Fibroblast of villous mesenchyme (primary cell): ENCODE results near the gene ORM2. TPM values are rescaled to one million over a fixed set of nuclear protein-coding genes. Genes with fewer than 3 reads are reported as not detected.
A peak's percentile ranks its signal among the peaks of the same experiment; 100 is the strongest.
"Not testable (repeated sequence)": the region's sequence is repeated elsewhere in the genome, so short reads cannot be mapped to it uniquely, and the experiment has no call there.

Experiments used
- DNase-seq: peaks from one replicate; pipeline ENCODE4 v3.0.0-alpha.2; 2010; ENCODE audit warnings: low read depth
- H3K4me3 ChIP-seq: 2 replicates; pipeline ENCODE4 v1.5.1; 2011; ENCODE audit warnings: low read depth, mild to moderate bottlenecking, low read length
- CTCF ChIP-seq: IDR thresholded peaks from 2 replicates; pipeline ENCODE4 v1.5.1; 2012; ENCODE audit warnings: low read depth, mild to moderate bottlenecking, low read length; ENCODE audit not compliant: insufficient read depth
- total RNA-seq: library from RNA; depleted of rRNA; stranded (reverse); fragments of >200 nt; gene quantifications from 2 replicates; pipeline ENCODE4 v1.2.3, GENCODE V29; 2012

ORM2 gene
- total RNA-seq, 1 donor = not detected

DNA sequence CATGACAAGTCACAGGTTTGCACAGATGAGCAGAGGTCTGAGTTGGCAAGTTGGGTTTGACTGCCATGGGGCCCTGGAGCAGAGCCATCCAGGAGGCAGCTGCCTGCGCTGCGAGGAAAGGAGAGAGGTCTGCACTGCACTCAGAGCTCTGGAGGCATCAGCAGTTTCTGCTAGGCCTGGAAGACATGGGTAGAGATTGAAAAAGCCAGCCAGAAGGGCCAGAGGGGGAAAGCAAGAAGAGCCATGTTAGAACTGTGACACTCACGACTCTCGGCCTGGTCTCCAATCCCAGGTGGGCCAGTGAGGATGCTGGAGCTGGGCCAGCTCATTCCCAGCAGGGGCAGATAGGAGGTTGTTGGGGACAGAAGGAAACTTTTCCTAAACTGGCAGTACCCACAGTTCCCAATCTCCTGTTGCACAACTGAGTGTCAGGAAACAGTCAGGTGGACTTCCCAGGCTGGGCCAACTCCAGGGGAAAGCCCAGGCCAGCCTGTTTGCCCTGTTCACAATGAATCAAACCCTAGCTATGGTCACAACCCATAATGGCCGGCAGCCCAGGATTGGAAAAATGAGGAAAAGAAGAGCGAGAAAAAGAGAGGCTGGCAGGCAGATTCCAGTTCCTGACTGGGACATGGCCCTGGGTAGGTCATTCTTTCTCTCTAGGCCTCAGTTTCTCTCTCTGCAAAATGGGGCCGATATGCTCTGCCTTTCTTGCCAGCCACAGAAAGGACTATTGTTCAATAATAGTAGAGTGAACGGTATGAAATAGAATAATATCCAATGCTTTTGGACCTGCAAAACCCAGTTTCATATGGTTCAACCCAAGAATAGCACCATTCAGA, 14.6 kb upstream of the ORM2 start:
- TF ChIP-seq CTCF = no peak
- no peak overlapping the region for H3K4me3 ChIP-seq
- DNase-seq = no peak

- TF ChIP-seq CTCF = no peak
- DNase-seq = no peak
- H3K4me3 ChIP-seq = no peak overlapping the region
Measured at GRCh38 chr9:114315723-114316363, 13.8 kb upstream of the ORM2 start.

DNA sequence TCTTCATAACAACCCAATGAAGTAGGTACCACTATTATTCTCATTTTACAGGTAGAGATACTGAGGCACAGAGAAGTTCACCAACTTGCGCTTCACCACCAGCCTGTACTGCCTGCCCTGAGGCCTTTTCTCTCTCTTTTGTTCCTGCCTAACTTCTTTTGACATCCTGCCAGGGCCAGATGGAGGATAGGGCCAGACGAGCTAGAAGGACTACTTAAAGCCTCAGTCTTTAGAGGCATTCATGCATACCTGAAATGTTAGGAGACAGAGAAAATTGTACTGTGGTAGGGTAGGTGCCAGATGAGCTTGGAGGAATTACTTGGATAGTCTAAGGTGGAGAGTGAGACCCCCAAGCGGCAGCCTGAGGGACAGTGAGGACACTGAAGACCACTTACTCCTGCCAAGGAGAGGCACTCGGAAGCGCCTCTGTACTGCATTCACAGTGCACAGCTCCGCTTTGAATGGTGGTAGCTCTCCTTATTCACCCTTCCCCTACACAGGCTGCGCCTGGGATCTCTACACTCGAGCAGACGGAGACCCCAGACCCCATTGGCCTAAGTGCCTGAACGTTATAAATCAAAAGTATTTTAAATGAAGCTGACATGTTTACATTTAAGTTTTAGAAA, 13.0 kb upstream of the ORM2 start:
- DNase-seq = no peak
- TF ChIP-seq CTCF = no peak
- no peak overlapping the region for H3K4me3 ChIP-seq

DNA sequence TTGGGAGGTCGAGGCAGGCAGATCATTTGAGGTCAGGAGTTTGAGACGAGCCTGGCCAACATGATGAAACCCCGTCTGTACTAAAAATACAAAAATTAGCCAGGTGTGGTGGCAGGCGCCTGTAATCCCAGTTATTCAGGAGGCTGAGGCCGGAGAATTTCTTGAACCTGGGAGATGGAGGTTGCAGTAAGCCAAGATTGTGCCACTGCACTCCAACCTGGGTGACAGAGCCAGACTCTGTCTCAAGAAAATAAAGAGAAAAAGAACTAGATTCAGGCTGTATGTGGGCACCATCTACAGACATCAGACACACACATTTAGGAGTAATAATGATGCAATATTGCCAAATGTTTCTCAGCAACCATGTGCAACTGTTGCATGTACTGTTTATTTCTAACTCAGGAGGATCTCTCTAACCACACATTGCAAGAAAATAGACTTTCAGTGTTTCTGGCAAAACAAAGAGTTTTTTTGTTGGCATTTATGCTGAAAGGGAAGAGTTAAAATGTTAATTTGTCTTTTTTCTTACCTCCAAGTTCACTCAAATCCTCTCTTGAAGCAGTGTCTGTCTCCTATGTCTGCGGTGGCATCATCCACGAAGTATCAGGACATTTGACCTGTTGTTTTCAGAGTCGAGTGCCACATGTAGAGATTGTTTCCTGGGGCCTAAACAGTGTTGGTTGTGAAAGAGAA, 11.9 kb upstream of the ORM2 start:
- no peak overlapping the region for H3K4me3 ChIP-seq
- peak; percentile 88 for DNase-seq

GRCh38 chr9:114318416-114318815, 11.3 kb upstream of the ORM2 start:
- no peak for DNase-seq
- TF ChIP-seq CTCF = no peak
- H3K4me3 ChIP-seq = no peak overlapping the region

More for the DNA sequence above, 11.9 kb upstream of the ORM2 start:
- TF ChIP-seq CTCF = no peak

GRCh38 chr9:114319147-114319546, 10.5 kb upstream of the ORM2 start:
- no peak for TF ChIP-seq CTCF
- no peak overlapping the region for H3K4me3 ChIP-seq
- DNase-seq = no peak

GRCh38 chr9:114320710-114321109, 9.0 kb upstream of the ORM2 start:
- not testable (repeated sequence) for DNase-seq, H3K4me3 ChIP-seq
